Smooth muscle cell (in vitro differentiated cells): ENCODE data around the gene FAM163B. TPM values are rescaled to one million over a fixed set of nuclear protein-coding genes. Genes with fewer than 3 reads are reported as not detected.
A peak's percentile ranks its signal among the peaks of the same experiment; 100 is the strongest.

Source experiments
- DNase-seq: peaks from one replicate; lab custom pipeline; 2025; ENCODE audit not compliant: unreplicated experiment; lab: John Stamatoyannopoulos, UW
- H2AFZ ChIP-seq: fragments of 200-600 bp; sonication (generic); 2 replicates; pipeline ENCODE4 v1.6.0; 2016; ENCODE audit warnings: antibody characterized with exemption, low read depth, mild to moderate bottlenecking
- H3F3A ChIP-seq: fragments of 200-600 bp; sonication (generic); 2 replicates; pipeline ENCODE4 v1.6.0; 2017; ENCODE audit warnings: antibody characterized with exemption, low read depth
- H3K27ac ChIP-seq: fragments of 200-600 bp; sonication (generic); 2 replicates; pipeline ENCODE4 v1.5.1; 2016; ENCODE audit warnings: low read depth, mild to moderate bottlenecking
- H3K27me3 ChIP-seq: fragments of 200-600 bp; sonication (generic); 2 replicates; pipeline ENCODE4 v1.6.1; 2016; ENCODE audit warnings: low read depth, mild to moderate bottlenecking
- H3K36me3 ChIP-seq: fragments of 200-600 bp; sonication (generic); 2 replicates; pipeline ENCODE4 v1.5.1; 2016; ENCODE audit warnings: low read depth
- H3K4me1 ChIP-seq: fragments of 200-600 bp; sonication (generic); 2 replicates; pipeline ENCODE4 v1.5.1; 2016; ENCODE audit warnings: low read depth
- H3K4me2 ChIP-seq: fragments of 200-600 bp; sonication (generic); 2 replicates; pipeline ENCODE4 v1.6.0; 2016; ENCODE audit warnings: mild to moderate bottlenecking
- H3K4me3 ChIP-seq: fragments of 200-600 bp; sonication (generic); 2 replicates; pipeline ENCODE4 v1.5.1; 2016; ENCODE audit warnings: mild to moderate bottlenecking
- H3K79me2 ChIP-seq: fragments of 200-600 bp; sonication (generic); 2 replicates; pipeline ENCODE4 v1.6.0; 2016; ENCODE audit warnings: low read depth, mild to moderate bottlenecking
- H3K9ac ChIP-seq: fragments of 200-600 bp; sonication (generic); 2 replicates; pipeline ENCODE4 v1.6.0; 2016; ENCODE audit warnings: low read depth
- H3K9me3 ChIP-seq: fragments of 200-600 bp; sonication (generic); replicated peaks from 2 replicates; pipeline ENCODE4 v1.5.1; 2016; ENCODE audit warnings: low read depth
- H4K20me1 ChIP-seq: fragments of 200-600 bp; sonication (generic); 2 replicates; pipeline ENCODE4 v1.6.0; 2016; ENCODE audit warnings: low read depth
- WGBS: methylation state at CpG from one replicate; pipeline ENCODE4 v1.1.7; 2016; ENCODE audit warnings: low lambda C conversion rate; 5-methylcytosine and 5-hydroxymethylcytosine counted together
- polyA plus RNA-seq: library from polyadenylated mRNA; unstranded; fragments of >200 nt; fragmentation: Nextera tagmentation; extraction: Ambion mirVana; gene quantifications from 2 replicates; pipeline ENCODE4 v1.2.1, GENCODE V29; 2016
- total RNA-seq: library from RNA; depleted of rRNA; stranded (reverse); fragments of >200 nt; gene quantifications from 2 replicates; pipeline ENCODE4 v1.2.3, GENCODE V29; 2014
- TF ChIP-seq, protein P1 (sequence below): fragments of 200-600 bp; sonication (generic); IDR thresholded peaks from 2 replicates; pipeline ENCODE4 v1.5.1; 2017; ENCODE audit warnings: borderline replicate concordance, mild to moderate bottlenecking, antibody characterized with exemption; ENCODE audit not compliant: insufficient read depth, poor library complexity, severe bottlenecking

The FAM163B gene
- total and polyA plus RNA-seq, 2 experiments from 2014 or later: 0.49 to 3.4 TPM

DNA sequence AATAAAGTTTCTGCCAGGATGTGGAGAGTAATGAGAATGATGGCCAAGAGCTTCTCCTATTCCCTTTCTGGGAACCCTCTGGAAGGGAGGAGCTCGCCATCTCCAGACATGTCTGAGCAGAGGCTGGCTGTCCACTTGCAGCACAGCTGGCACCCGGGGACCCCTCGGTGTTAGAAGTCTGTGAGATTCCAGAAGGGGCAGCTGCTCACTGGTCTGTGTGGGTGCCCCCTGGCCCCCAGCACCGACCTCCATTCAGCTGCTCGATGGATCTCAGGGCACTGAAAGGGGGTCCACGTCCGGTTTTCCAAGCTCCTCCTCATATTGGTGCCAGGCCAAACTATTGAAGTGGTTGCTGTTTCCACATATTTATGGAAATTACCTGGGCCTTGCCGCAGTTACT lies 3.6 kb upstream of the FAM163B start:
- WGBS: 85% methylated on average over 8 of the region's 8 CpGs
- no peaks in the 10 kb centered on the region for H3K36me3 ChIP-seq
- H3K27me3 ChIP-seq: peaks cover 32% of the 10 kb centered on the region
- no peak for DNase-seq
- no peaks in the 10 kb centered on the region for H3K9me3 ChIP-seq
- no peaks in the 10 kb centered on the region for H3F3A ChIP-seq
- H3K4me1 ChIP-seq: no peaks in the 10 kb centered on the region
- H3K9ac ChIP-seq: no peak overlapping the region
- no peak overlapping the region for H3K4me3 ChIP-seq
- TF ChIP-seq, protein P1, sequence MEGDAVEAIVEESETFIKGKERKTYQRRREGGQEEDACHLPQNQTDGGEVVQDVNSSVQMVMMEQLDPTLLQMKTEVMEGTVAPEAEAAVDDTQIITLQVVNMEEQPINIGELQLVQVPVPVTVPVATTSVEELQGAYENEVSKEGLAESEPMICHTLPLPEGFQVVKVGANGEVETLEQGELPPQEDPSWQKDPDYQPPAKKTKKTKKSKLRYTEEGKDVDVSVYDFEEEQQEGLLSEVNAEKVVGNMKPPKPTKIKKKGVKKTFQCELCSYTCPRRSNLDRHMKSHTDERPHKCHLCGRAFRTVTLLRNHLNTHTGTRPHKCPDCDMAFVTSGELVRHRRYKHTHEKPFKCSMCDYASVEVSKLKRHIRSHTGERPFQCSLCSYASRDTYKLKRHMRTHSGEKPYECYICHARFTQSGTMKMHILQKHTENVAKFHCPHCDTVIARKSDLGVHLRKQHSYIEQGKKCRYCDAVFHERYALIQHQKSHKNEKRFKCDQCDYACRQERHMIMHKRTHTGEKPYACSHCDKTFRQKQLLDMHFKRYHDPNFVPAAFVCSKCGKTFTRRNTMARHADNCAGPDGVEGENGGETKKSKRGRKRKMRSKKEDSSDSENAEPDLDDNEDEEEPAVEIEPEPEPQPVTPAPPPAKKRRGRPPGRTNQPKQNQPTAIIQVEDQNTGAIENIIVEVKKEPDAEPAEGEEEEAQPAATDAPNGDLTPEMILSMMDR: no peak
- no peak overlapping the region for H3K27ac ChIP-seq
- no peak overlapping the region for H3K4me2 ChIP-seq
- no peak overlapping the region for H2AFZ ChIP-seq
- no peaks in the 10 kb centered on the region for H3K79me2 ChIP-seq
- H4K20me1 ChIP-seq: no peaks in the 10 kb centered on the region

DNA sequence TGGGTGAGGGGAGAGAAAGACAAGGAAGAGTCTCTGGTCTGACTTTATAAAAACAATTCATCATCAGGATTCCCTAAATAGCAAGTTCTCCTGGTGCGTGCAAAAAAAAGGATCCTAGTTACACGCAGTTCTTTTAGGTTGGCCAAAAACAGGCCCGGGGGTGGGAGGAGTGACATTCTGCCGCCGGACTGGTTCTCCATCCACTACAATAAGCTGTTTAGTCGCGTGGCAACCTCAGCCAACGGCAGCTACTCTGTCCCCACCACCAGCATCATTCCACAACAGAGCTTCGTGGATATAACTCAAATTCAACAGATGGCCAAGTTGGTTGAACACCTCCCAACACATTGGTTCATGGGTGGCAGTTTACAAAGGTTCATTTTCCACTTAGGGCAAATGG lies 2.9 kb upstream of the FAM163B start:
- WGBS: 86% methylated on average over 9 of the region's 9 CpGs
- TF ChIP-seq, protein P1: no peak

DNA sequence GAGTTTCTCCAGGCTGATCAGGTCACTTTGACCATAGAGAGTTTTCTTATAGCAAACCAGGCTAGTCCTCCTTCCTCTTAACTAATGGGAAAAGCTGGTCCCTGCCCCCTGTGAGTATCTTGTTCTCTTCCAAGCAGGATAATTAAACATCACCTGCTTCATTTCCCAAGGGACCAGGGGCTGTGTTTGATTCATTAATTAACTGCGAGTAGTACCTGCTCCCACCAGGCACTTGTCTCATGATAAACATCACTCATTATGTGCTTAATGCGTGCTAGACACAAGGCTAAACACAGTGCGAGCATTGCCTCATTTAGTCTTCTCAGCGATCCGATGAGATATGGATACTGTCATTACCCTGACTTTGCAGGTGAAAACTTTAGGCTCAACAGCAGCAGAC lies 1.7 kb upstream of the FAM163B start:
- TF ChIP-seq, protein P1: no peak

More for the DNA sequence above, 2.9 kb upstream of the FAM163B start:
- Histone ChIP-seq H3F3A (no peaks in the 10 kb centered on the region), H2AFZ (no peak overlapping the region), H3K9me3 (no peaks in the 10 kb centered on the region), H3K4me2 (no peak overlapping the region), H4K20me1 (no peaks in the 10 kb centered on the region), H3K27me3 (peaks cover 32% of the 10 kb centered on the region), H3K4me1 (no peaks in the 10 kb centered on the region), H3K27ac (no peak overlapping the region), H3K4me3 (no peak overlapping the region), H3K9ac (no peak overlapping the region), H3K36me3 (no peaks in the 10 kb centered on the region), H3K79me2 (no peaks in the 10 kb centered on the region)
- DNase-seq: no peak

DNA sequence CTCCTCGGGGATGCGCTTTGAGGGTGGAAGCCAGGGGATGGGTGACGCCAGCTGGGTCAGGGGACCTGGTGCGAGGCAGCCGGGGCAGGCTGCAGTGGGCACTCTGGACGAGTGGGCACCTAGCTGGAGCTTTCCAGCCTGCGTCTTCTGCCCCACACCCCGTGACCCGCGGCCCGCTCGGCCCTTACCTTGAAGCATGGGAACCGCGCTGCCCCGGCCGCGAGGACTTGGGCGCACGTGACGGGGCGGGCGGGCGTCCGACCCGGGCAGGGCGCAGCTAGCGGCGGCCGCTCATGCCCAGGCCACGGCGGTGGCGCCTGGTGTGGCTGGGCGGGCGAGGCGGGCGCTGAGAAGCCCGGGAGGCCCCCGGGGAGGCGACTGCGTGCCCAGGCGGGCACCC lies 300 bp downstream of the FAM163B start:
- no peak overlapping the region for H2AFZ ChIP-seq
- peak overlapping the region; percentile 38 for H3K4me3 ChIP-seq
- WGBS: 26% methylated on average over 13 of the region's 41 CpGs
- no peaks in the 10 kb centered on the region for H3K4me1 ChIP-seq
- no peaks in the 10 kb centered on the region for H3F3A ChIP-seq
- no peaks in the 10 kb centered on the region for H3K36me3 ChIP-seq
- TF ChIP-seq, protein P1: no peak
- no peak for DNase-seq
- H3K79me2 ChIP-seq: no peaks in the 10 kb centered on the region
- peaks cover 19% of the 10 kb centered on the region for H3K27me3 ChIP-seq
- H3K9me3 ChIP-seq: no peaks in the 10 kb centered on the region
- peak overlapping the region; percentile 83 for H3K4me2 ChIP-seq
- H3K27ac ChIP-seq: no peak overlapping the region
- no peaks in the 10 kb centered on the region for H4K20me1 ChIP-seq
- no peak overlapping the region for H3K9ac ChIP-seq

More for the DNA sequence above, 1.7 kb upstream of the FAM163B start:
- 89% methylated on average over 5 of the region's 5 CpGs for WGBS
- Histone ChIP-seq H3K4me1 (no peaks in the 10 kb centered on the region), H3K9me3 (no peaks in the 10 kb centered on the region), H3K27me3 (peaks cover 32% of the 10 kb centered on the region), H3K9ac (no peak overlapping the region), H3K4me2 (no peak overlapping the region), H4K20me1 (no peaks in the 10 kb centered on the region), H3K27ac (no peak overlapping the region), H2AFZ (no peak overlapping the region), H3F3A (no peaks in the 10 kb centered on the region), H3K4me3 (no peak overlapping the region), H3K36me3 (no peaks in the 10 kb centered on the region), H3K79me2 (no peaks in the 10 kb centered on the region)
- no peak for DNase-seq
